Activated T-cell treated with anti-CD3 and anti-CD28 coated beads, Interleukin-2, amount 50 U/mL, for 4 hours (primary cell): ENCODE measurements around the gene SEMA3C. TPM values are rescaled to one million over a fixed set of nuclear protein-coding genes. Genes with fewer than 3 reads are reported as not detected.

Source experiments
- ATAC-seq, 2 donors: fragments of 200-7000 bp; cut with Tn5 transposase; one replicate each; pipeline ENCODE4 v1.10.0; 2021
- DNase-seq: peaks from one replicate; pipeline ENCODE4 v3.0.0-alpha.2; 2020
- H3K27me3 Mint-ChIP-seq: one replicate; pipeline ENCODE4 v1.8.0; 2021; ENCODE audit warnings: low read depth, mixed read lengths
- H3K36me3 Mint-ChIP-seq: one replicate; pipeline ENCODE4 v1.8.0; 2022; ENCODE audit warnings: mixed read lengths; ENCODE audit not compliant: insufficient read depth
- H3K4me1 Mint-ChIP-seq: one replicate; pipeline ENCODE4 v1.8.0; 2021; ENCODE audit warnings: low read depth, mixed read lengths
- H3K4me3 Mint-ChIP-seq: one replicate; pipeline ENCODE4 v1.8.0; 2021; ENCODE audit warnings: mild to moderate bottlenecking, moderate library complexity, mixed read lengths
- H3K9me3 Mint-ChIP-seq: one replicate; pipeline ENCODE4 v1.8.0; 2021; ENCODE audit warnings: mixed read lengths
- total RNA-seq, 3 donors: library from RNA; stranded (reverse); gene quantifications; one replicate each; pipeline ENCODE4 v1.2.1, GENCODE V29; 2021

Gene SEMA3C
- total RNA-seq, 3 donors from 2014 or later = 0.11 to 0.16 (median 0.13) TPM

- no peaks in the 10 kb centered on the region for H3K4me1 Mint-ChIP-seq
- no peak overlapping the region for H3K4me3 Mint-ChIP-seq
- H3K36me3 Mint-ChIP-seq = no peaks in the 10 kb centered on the region
- H3K9me3 Mint-ChIP-seq = peaks cover 11% of the 10 kb centered on the region
- no peaks in the 10 kb centered on the region for H3K27me3 Mint-ChIP-seq
- ATAC-seq (no peak), DNase-seq (no peak)
Measured at GRCh38 chr7:80841423-80841955, 77.4 kb downstream of the SEMA3C start.

GRCh38 chr7:80840681-80841080, 78.2 kb downstream of the SEMA3C start:
- no peaks in the 10 kb centered on the region for H3K4me1 Mint-ChIP-seq
- H3K9me3 Mint-ChIP-seq = peaks cover 15% of the 10 kb centered on the region

GRCh38 chr7:80839855-80840254, 79.0 kb downstream of the SEMA3C start:
- Mint-ChIP-seq H3K4me1 (no peaks in the 10 kb centered on the region), H3K36me3 (no peaks in the 10 kb centered on the region), H3K4me3 (no peak overlapping the region), H3K27me3 (no peaks in the 10 kb centered on the region), H3K9me3 (peaks cover 10% of the 10 kb centered on the region)
- ATAC-seq (no peak), DNase-seq (no peak)

More at GRCh38 chr7:80840681-80841080, 78.2 kb downstream of the SEMA3C start:
- DNase-seq = no peak
- no peak for ATAC-seq
- Mint-ChIP-seq H3K4me3 (no peak overlapping the region), H3K27me3 (no peaks in the 10 kb centered on the region), H3K36me3 (no peaks in the 10 kb centered on the region)

GRCh38 chr7:80838643-80839042, 80.2 kb downstream of the SEMA3C start:
- Mint-ChIP-seq H3K4me1 (no peaks in the 10 kb centered on the region), H3K36me3 (no peaks in the 10 kb centered on the region)

GRCh38 chr7:80837345-80837744, 81.5 kb downstream of the SEMA3C start:
- H3K36me3 Mint-ChIP-seq = no peaks in the 10 kb centered on the region
- no peaks in the 10 kb centered on the region for H3K4me1 Mint-ChIP-seq
- no peaks in the 10 kb centered on the region for H3K27me3 Mint-ChIP-seq
- DNase-seq = no peak
- H3K9me3 Mint-ChIP-seq = peaks cover 8% of the 10 kb centered on the region
- ATAC-seq = no peak
- H3K4me3 Mint-ChIP-seq = no peak overlapping the region

More at GRCh38 chr7:80838643-80839042, 80.2 kb downstream of the SEMA3C start:
- ATAC-seq = no peak
- H3K4me3 Mint-ChIP-seq = no peak overlapping the region
- DNase-seq = no peak
- peaks cover 8% of the 10 kb centered on the region for H3K9me3 Mint-ChIP-seq
- H3K27me3 Mint-ChIP-seq = no peaks in the 10 kb centered on the region

GRCh38 chr7:80835251-80835650, 83.6 kb downstream of the SEMA3C start:
- ATAC-seq (no peak), DNase-seq (no peak)
- H3K4me1 Mint-ChIP-seq = no peaks in the 10 kb centered on the region
- H3K9me3 Mint-ChIP-seq = peaks cover 13% of the 10 kb centered on the region
- H3K27me3 Mint-ChIP-seq = no peaks in the 10 kb centered on the region
- no peak overlapping the region for H3K4me3 Mint-ChIP-seq
- no peaks in the 10 kb centered on the region for H3K36me3 Mint-ChIP-seq

- Mint-ChIP-seq H3K9me3 (peaks cover 13% of the 10 kb centered on the region), H3K27me3 (no peaks in the 10 kb centered on the region), H3K4me3 (no peak overlapping the region), H3K36me3 (no peaks in the 10 kb centered on the region), H3K4me1 (no peaks in the 10 kb centered on the region)
- no peak for ATAC-seq
- no peak for DNase-seq
Measured at GRCh38 chr7:80833289-80834268, 85.3 kb downstream of the SEMA3C start.

- DNase-seq (no peak), ATAC-seq (no peak)
- no peaks in the 10 kb centered on the region for H3K4me1 Mint-ChIP-seq
Measured at GRCh38 chr7:80832006-80832405, 86.8 kb downstream of the SEMA3C start.

GRCh38 chr7:80830584-80831285, 88.1 kb downstream of the SEMA3C start:
- peaks cover 6% of the 10 kb centered on the region for H3K9me3 Mint-ChIP-seq
- no peak overlapping the region for H3K4me3 Mint-ChIP-seq
- no peaks in the 10 kb centered on the region for H3K4me1 Mint-ChIP-seq
- no peaks in the 10 kb centered on the region for H3K27me3 Mint-ChIP-seq
- DNase-seq (no peak), ATAC-seq (no peak)
- no peaks in the 10 kb centered on the region for H3K36me3 Mint-ChIP-seq

More at GRCh38 chr7:80832006-80832405, 86.8 kb downstream of the SEMA3C start:
- no peaks in the 10 kb centered on the region for H3K36me3 Mint-ChIP-seq
- no peaks in the 10 kb centered on the region for H3K27me3 Mint-ChIP-seq
- peaks cover 13% of the 10 kb centered on the region for H3K9me3 Mint-ChIP-seq
- H3K4me3 Mint-ChIP-seq = no peak overlapping the region

- ATAC-seq = no peak
- Mint-ChIP-seq H3K36me3 (no peaks in the 10 kb centered on the region), H3K9me3 (peaks cover 5% of the 10 kb centered on the region), H3K4me1 (no peaks in the 10 kb centered on the region), H3K27me3 (no peaks in the 10 kb centered on the region), H3K4me3 (no peak overlapping the region)
- no peak for DNase-seq
Measured at GRCh38 chr7:80830010-80830409, 88.8 kb downstream of the SEMA3C start.

GRCh38 chr7:80829527-80829926, 89.3 kb downstream of the SEMA3C start:
- DNase-seq (no peak), ATAC-seq (no peak)
- Mint-ChIP-seq H3K4me3 (no peak overlapping the region), H3K4me1 (no peaks in the 10 kb centered on the region), H3K9me3 (peaks cover 5% of the 10 kb centered on the region), H3K27me3 (no peaks in the 10 kb centered on the region), H3K36me3 (no peaks in the 10 kb centered on the region)

- no peak overlapping the region for H3K4me3 Mint-ChIP-seq
- no peaks in the 10 kb centered on the region for H3K27me3 Mint-ChIP-seq
- no peaks in the 10 kb centered on the region for H3K4me1 Mint-ChIP-seq
- H3K36me3 Mint-ChIP-seq = no peaks in the 10 kb centered on the region
- DNase-seq = no peak
- H3K9me3 Mint-ChIP-seq = peaks cover 5% of the 10 kb centered on the region
- no peak for ATAC-seq
Measured at GRCh38 chr7:80827239-80827633, 91.6 kb downstream of the SEMA3C start.

GRCh38 chr7:80826520-80827238, 92.2 kb downstream of the SEMA3C start:
- Mint-ChIP-seq H3K27me3 (no peaks in the 10 kb centered on the region), H3K9me3 (peaks cover 10% of the 10 kb centered on the region), H3K4me3 (no peak overlapping the region), H3K36me3 (no peaks in the 10 kb centered on the region), H3K4me1 (no peaks in the 10 kb centered on the region)
- DNase-seq = no peak
- ATAC-seq = no peak

GRCh38 chr7:80825499-80825898, 93.4 kb downstream of the SEMA3C start:
- H3K27me3 Mint-ChIP-seq = no peaks in the 10 kb centered on the region
- no peaks in the 10 kb centered on the region for H3K36me3 Mint-ChIP-seq
- H3K9me3 Mint-ChIP-seq = peaks cover 6% of the 10 kb centered on the region
- no peak overlapping the region for H3K4me3 Mint-ChIP-seq
- no peaks in the 10 kb centered on the region for H3K4me1 Mint-ChIP-seq
- DNase-seq (no peak), ATAC-seq (no peak)
